ENCODE results near the gene XXYLT1.
A peak's percentile ranks its signal among the peaks of the same experiment; 100 is the strongest.

The XXYLT1 gene

DNA sequence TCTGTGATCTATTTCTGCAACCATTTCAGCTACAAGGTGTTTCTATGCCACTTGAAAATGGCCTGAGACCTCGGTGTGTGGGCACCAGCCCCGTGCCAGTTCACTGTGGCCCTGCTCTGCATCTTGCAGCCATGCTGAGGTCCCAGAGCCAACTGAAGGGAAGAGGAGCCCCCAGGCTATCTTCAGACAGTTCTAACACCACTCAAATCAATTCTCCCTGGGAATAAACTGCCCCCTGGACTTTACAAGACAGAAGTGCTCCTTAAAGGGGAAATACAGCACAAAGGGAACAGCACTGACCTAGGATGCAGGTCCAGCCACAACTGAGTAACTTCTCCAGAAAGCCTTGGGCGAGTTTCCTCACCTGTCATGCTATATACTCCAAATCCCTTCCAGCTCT, 3.9 kb downstream of the XXYLT1 start:
- DNase-seq (ENCODE audit: low read depth), result no peak

- DNase-seq (ENCODE audit: low read depth), result no peak
Observed at GRCh38 chr3:195266428-195266827, 4.5 kb downstream of the XXYLT1 start.

DNA sequence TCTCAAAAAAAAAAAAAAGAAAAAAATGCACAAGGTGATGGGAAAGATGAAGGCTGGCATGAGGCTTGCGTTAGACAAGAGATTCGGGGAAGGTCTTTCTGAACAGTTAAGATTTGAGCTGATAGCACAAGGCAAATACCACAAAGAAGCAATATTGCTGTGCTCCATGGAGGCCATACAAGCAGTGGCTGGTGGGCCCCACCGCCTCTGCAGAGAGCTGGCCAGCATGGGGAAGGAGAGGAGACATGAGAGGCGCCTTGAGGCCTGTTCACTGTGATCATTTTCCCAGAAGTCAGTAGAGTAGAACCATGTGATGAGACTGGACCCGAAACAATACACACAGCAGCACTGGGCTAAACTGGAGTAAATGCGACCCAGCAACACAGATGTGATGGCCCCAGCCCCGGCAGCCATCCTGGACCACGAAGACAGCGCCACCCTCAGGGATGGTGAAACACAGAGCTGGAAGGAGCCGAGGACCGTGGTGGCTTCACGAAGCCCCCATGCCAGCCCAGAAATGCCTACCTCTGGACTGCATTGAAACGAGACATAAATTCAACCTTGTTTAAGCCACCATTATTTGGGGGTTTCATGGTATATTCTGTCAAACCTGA, 5.5 kb downstream of the XXYLT1 start:
- DNase-seq (ENCODE audit: low read depth), result no peak

DNA sequence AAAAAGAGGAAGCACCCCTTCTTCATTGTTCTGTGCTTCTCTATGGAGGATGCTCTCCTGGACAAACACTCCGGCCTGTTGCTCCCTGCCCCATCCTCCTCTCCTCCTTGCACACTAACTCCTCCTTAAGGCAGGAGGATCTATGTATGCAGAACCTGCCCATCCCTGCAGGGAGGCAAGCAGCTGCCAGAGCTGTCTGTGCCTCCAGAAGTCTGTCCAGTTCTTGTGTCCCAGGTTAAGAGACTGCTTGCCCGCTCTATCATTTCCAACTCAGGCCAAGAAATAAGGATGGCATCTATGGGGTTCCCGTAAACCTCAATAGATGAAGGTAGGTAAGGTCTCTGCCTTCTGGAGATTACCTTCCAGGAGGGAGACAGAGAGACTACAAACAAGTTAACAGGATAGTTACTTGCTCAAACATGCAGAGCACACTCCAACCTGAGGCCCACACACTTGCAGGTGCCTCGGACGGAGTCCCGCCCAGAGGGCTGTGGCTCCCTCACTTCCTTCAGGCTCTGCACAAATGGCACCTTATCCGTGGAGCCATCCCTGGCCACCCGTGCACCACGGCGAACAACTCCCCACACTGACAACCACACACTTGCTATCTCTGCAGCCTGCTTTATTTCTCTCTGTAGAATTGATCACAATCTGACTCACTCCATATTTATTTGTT, 6.9 kb downstream of the XXYLT1 start:
- no peak for DNase-seq (ENCODE audit: low read depth)

GRCh38 chr3:195263193-195263924, 7.6 kb downstream of the XXYLT1 start:
- DNase-seq (ENCODE audit: low read depth), result peak; percentile 25

- DNase-seq (ENCODE audit: low read depth), result no peak
Observed at GRCh38 chr3:195261925-195262324, 9.0 kb downstream of the XXYLT1 start.

DNA sequence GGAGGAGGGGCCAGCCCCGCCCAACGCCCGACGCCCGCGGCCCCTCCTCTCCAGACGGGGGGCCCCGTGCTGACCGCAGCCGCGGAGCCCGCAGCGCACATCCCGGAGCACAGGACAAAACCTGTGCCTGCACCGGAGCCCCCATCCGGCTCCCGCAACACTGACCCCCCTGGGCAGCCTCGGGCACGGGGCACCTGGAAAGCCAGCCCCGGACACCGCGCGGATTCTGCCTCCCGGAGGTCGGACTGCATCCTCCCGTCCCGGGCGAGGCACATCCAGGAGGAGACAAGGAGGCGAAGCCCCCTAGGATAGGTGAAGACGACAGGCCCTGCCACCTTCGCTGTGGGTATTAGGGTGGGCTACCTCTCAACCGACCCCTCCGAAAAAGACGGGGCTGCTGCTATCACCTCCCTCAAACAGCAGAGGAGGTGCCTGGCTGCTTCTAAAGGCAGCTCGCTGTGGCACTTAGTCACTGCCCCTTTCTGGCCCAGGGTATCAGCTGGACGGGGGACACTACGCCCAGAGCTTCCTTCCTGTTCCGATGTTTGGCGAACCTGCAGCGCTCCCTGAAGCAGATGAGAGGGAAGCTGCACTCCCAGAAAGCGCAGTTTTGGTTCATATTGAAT, 10.6 kb downstream of the XXYLT1 start:
- peak; percentile 45 for DNase-seq (ENCODE audit: low read depth)

GRCh38 chr3:195259475-195260279, 11.3 kb downstream of the XXYLT1 start:
- DNase-seq (ENCODE audit: low read depth), result peak; percentile 95

- no peak for DNase-seq (ENCODE audit: low read depth)
Observed at GRCh38 chr3:195259154-195259474, 11.8 kb downstream of the XXYLT1 start.

DNA sequence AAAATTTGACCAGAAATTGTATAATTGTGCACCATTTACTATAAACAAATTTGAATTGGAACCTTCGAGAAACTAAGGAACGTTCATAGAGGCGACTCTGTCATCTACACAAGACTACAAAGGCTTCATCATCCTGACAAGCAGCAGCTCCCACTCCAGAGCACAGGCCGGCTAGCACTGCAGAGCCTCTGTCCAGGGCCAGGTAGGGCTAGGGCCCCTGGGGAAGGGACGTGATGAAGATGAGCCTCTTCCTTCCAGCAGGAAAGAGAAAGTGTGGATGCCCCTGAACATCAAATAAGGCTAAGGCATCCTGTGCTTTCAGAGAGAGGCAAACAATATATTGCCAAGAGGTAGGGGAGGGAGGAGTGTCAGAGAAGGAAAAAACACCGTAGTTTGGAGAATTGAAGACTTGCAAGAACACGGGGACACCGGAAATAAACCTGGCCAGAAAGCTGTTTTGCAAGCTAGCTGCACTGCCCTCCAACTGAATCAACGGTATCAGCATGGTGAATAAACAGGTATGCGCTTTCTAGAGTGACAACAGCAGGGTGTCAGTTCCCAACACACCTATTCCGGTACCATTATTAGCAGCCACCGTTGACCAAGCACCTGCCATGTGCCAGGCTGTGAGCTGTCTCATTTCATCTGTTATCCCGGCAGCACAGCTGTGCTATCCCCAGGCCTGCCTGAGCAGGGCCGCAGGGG, 12.4 kb downstream of the XXYLT1 start:
- DNase-seq (ENCODE audit: low read depth), result no peak

DNA sequence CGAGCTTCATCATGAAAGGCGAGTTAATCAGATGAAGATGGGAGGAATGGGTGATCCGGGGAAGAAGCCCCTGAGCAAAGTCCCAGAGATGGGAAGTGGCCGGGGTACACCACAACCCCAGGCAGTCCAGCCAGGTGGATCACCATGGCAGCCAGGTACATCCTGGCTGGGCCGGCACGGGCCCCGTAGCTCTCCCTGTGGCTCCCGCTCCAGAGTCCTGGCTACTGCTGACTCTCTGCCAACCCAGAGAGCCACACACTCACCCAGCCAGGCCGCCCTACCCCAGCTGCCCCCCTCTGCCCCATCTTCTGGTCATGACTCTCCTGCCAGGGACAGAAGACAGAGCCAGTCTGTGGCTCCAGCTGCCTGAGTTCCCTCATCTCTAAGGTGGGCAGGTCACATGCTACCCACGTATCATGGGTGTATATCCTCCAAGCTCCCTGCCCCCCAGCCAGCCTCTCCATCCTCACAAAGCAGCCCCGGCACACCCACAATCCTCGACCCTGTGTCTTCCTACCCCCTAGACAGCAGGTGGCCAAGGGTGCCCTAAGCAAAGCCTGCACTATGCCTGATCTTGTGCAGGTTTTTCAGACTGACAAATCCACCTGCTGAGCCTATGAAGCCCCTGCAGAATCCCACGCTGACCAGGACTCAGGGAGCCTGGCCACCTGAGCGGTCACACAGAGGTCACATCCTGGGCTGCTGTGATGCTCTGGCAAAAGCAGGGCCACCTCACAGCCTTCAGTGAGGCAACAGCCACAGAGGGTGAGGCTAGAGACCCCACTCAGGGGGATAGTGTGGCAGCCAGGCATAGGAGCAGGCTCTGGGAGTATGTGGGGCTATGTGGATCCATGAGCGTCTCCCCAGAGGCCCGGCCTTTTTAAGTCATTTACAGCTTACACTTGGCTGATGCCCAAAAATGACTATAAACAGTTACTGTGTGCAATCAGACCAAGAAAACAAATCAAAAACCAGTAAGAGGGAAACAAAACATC, 13.2 kb downstream of the XXYLT1 start:
- no peak for DNase-seq (ENCODE audit: low read depth)

DNA sequence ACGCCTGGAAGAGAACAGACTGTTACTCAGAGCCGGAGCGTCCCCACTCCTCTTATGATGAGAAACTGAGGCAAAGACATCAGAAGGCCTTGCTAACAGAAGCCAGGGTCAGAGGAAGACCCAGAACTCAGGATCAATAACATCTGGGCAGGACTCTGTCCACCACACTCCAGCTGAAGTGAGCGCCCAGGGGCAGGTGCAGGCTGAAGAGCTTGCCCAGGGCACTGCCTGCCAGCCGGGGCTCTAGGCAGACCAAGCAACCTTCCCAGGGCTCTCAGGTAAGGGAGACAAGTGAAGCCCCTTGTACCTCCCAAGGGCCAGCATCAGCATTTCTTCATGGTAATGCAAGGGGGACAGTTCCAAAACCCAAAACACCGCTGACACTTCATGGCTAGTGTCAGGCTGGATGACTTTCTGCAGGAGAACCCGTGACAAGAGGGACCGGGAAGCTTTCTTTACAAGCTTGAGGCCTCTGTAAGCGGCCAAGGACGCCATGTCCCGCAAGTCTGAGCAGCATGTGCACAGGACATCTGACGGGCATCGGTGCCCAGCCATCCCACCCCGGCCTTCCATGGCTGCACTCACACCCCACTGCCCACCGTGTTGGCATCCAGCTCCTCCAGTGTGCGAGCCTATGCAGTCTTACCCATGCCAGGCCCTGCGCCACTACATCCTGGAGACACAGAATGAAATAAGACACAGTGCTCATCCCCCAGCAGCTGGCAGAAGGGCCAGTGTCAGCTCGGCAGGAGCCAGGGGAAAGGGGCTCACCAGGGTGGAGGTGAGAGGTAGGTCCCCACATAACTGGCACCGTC, 14.1 kb downstream of the XXYLT1 start:
- no peak for DNase-seq (ENCODE audit: low read depth)

DNA sequence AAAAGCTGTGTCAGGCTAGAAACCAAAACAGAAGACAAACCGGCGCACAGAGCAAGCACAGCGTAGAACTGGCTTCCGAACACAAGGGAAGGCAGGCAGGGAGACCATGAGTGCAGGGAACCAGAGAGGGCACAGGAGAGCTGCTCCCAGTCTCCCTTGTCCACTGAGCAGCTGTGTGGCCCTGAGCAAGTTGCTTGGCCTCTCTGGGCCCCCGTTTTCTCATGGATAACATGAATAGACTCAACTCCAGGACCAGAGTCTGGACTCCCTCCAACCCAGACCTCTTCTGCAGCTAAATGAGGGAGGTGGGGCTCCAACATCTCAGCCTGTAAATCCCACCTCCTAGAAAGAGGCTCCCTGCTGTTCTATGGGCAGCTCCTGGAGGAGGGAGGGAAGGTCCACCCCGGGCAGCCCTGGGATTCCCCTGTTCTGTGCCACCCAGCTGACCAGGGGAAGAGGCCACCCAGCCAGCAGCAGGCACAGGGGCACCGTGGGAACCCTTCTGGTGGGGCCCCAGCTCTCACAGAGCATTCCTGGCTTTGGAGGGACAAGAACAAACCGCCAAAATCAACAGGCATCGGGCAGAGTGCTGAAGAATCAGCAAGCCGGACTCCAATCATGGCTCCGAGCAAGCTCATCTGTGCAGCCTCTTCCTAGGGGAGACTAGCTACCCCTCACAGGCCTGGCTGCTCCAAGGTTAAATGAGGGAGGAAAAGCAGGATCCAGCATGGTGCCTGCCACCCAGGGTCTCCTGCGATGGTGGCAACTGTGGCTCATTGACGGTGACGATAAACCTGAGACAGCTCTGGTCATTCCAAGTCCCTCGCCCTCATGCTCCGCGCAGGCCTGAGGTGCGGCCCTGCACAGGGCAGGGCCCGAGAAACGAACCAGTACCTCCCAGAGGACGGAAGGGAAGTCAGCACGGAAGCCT, 15.1 kb downstream of the XXYLT1 start:
- DNase-seq (ENCODE audit: low read depth), result no peak

GRCh38 chr3:195255176-195255500, 15.8 kb downstream of the XXYLT1 start:
- no peak for DNase-seq (ENCODE audit: low read depth)

DNA sequence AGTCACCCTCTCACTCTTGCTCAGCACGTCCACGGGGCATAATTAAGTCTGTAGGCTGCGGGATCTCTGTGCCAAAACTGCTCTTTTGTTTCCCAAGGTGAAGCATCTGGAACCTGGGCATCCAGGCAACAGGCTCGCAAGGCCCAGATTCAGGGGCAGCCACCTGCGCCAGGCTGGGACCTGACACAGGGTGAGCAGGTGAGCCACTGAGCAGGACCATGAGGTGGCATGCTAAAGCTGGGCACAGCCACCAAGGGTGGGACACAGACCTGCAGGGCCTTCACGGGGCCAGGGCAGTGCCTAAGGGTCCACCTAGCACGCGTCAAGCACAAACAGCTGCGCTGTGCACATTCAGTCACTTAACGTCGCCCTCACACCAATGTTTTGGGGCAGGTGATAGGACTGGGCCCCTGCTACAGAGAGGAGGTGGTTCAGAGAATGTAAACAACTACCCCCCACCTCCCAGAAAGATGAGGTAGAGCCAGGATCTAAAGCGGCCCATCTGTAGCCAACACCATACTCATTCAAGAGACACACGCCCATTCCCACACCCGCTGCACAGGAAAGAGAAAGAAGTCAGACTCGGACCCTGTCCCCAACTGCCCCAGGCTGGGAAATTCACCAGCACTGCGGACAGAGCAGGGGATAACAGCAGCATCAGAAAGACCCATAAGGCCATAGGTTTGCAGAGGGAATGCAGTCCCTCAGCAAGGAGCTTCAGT, 16.3 kb downstream of the XXYLT1 start:
- DNase-seq (ENCODE audit: low read depth), result no peak

- DNase-seq (ENCODE audit: low read depth), result no peak
Observed at GRCh38 chr3:195253923-195254432, 17.0 kb downstream of the XXYLT1 start.

GRCh38 chr3:195251336-195252065, 19.5 kb downstream of the XXYLT1 start:
- DNase-seq (ENCODE audit: low read depth), result no peak

Measured in ELR (cell line).